ENCODE results near the gene PODN. TPM values are rescaled to one million over a fixed set of nuclear protein-coding genes. Genes with fewer than 3 reads are reported as not detected.

PODN gene
- total RNA-seq, 1 donor, result 9.1 TPM

DNA sequence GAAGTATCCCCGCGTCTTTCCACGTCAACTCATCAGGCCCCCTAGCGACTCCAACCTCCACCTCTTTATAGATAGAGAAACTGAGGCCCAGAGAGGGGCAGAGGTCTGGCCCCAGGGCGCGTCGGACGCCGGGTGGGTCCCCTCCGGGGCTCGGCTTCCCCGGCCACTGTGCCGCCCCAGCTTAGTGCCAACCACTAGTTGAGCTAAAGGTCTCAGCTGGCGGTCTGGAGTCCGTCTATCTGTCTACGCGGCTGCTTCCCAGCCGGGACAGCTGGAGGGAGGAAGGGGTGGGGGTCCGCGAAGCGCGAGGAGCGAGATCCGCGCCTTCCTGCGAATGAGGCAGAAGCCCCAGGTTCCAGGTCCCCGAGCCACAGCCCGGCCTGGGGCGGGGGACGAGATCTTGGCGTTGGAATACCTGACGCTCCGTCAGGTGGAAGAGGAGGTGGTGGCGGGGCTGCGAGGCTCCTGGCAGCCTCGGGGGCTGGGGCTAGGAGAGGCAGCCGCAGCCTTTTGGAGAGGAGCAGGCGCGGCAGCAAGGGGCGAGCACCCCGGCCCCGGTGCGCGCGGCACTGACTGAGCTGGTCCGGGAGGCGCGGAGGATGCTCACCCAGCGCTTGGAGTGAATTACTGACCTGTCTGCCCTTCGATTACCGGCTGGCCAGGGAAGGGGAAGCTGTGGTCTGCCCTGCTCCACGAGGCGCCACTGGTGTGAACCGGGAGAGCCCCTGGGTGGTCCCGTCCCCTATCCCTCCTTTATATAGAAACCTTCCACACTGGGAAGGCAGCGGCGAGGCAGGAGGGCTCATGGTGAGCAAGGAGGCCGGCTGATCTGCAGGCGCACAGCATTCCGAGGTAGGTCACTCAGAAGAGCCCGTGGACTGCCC, 937 bp downstream of the PODN start:
- no peak for TF ChIP-seq CTCF (IDR thresholded peaks at IDR 0.05; ENCODE audit: insufficient read depth, low read depth, low read length)
- H3K4me3 ChIP-seq (ENCODE audit: low read depth, low read length), result peak overlapping the region; percentile 79
- peak; percentile 30 for DNase-seq (ENCODE audit: low read depth)

GRCh38 chr1:53063744-53064515, 1.9 kb downstream of the PODN start:
- peak overlapping the region; percentile 79 for H3K4me3 ChIP-seq (ENCODE audit: low read depth, low read length)

DNA sequence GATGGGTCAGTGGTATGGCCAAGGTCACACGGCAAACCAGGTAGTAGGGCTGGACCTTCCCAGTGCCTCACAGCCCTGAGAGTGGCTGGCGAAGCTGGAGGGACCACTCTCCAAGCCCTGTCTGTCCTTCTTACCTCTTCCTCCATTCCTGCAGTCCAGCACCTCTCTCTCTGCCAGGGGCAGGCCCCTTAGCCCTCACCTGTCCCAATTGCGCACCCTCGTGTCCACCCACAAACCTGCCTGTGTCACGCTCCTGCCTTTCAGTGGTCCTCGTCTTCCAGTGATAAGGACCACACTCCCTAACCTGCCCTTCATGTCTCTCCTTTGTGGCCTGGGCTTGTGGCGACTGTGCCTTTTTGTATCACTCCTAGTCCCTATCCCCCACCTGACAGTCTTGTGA, 3.4 kb downstream of the PODN start:
- H3K4me3 ChIP-seq (ENCODE audit: low read depth, low read length), result no peak overlapping the region
- TF ChIP-seq CTCF (IDR thresholded peaks at IDR 0.05; ENCODE audit: insufficient read depth, low read depth, low read length), result no peak
- no peak for DNase-seq (ENCODE audit: low read depth)

More at GRCh38 chr1:53063744-53064515, 1.9 kb downstream of the PODN start:
- TF ChIP-seq CTCF (IDR thresholded peaks at IDR 0.05; ENCODE audit: insufficient read depth, low read depth, low read length), result no peak
- DNase-seq (ENCODE audit: low read depth), result no peak

DNA sequence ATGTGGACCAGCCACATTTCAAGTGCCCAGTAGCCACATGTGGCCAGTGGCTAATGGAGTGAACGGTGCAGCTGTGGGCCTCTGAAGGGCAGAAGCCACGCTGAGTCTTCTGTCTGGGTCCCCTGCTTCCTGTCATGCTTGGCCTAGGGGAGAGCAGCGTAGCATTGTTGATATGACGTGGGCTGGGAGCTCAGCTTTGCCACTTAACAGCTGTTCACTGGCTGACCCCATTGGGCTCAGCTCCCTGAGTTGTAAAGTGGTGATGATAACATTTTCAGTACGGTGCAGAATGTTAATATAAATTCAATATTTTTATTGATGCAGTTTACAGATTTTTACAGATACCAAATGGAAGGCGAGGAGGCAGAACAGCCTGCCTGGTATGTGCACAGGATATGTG, 4.5 kb downstream of the PODN start:
- TF ChIP-seq CTCF (IDR thresholded peaks at IDR 0.05; ENCODE audit: insufficient read depth, low read depth, low read length), result no peak
- DNase-seq (ENCODE audit: low read depth), result peak; percentile 51
- no peak overlapping the region for H3K4me3 ChIP-seq (ENCODE audit: low read depth, low read length)

DNA sequence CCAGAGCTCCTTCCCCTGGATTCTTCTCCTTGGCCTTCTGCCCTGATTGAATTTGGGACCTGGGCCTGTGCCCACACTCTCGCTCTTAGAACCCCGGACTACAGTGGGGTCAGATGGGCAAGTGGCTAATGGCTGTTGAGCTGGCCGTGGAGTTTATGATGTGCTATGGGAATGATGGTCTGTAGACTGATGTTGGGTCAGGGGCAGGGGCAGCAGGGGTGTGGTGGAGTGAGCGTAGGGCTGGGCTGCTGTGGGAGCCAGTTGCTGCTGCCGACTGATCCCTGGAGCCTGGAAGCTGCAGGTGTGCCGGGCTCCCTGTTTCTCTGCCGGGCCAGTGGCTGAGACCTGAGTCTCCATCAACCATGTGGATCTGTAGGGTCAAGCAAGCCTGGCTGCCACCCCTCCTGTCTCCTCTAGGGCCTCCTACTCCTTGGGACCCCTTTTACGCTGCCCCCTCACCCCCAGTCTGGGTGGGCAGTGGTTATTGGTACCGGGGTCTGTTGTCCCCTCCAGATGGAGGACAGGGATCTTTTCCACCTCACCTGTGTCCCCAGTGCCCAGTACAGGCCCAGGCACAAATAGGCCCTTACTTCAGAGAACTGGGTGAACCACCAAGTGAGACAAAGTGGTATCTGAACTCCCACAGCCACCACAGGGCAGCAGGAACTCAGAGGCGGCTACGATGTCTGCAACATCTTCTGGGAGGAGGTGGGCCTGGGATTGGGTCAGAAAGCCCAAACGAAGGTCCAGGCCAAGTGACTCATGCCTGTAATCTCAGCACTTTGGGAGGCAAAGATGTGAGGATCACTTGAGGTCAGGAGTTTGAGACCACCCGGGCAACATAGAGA, 5.1 kb downstream of the PODN start:
- no peak for DNase-seq (ENCODE audit: low read depth)
- TF ChIP-seq CTCF (IDR thresholded peaks at IDR 0.05; ENCODE audit: insufficient read depth, low read depth, low read length), result no peak

DNA sequence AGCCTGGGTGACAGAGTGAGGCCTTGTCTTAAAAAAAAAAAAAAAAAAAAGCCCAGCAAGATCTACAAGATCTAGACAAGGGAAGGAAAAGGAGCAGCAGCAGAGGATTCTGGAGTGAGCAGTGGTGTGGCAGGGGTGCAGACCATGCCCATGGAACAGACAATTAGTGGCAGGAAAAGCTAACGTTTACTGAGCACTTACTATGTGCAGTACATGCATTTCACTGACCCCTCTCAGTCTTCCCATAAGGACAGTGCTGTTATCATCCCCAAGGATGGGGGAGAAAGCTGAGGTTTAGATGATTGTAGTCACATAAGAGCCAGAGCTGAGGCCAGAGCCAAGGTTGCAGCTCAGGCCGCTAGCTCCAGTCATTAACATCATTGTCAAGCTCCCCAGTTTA, 5.9 kb downstream of the PODN start:
- no peak for DNase-seq (ENCODE audit: low read depth)

More for the DNA sequence above, 5.1 kb downstream of the PODN start:
- no peak overlapping the region for H3K4me3 ChIP-seq (ENCODE audit: low read depth, low read length)

More for the DNA sequence above, 5.9 kb downstream of the PODN start:
- no peak overlapping the region for H3K4me3 ChIP-seq (ENCODE audit: low read depth, low read length)
- TF ChIP-seq CTCF (IDR thresholded peaks at IDR 0.05; ENCODE audit: insufficient read depth, low read depth, low read length), result no peak

All from fibroblast of villous mesenchyme (primary cell).